ENCODE measurements around the gene FAM221B.

DNA sequence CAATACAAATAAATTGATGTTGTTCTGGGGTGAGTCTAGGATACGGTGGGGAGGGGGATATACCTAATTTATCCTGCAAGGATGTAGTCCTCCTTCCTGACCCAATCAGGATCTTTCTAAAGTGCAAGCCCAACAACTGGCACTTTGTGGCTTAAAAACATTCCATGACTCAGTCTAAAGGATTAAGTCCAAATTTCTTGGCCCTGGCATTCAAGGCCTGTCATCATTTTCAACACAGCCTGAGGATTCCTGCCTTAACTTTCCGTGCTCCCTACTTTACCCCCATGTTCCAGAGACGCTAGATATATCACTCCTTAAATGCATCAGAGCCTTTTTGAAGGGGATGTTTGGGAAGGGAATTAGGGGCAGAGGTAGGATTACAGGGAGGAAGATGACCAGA lies 1.0 kb downstream of the FAM221B start:
- TF ChIP-seq MXI1 (IDR thresholded peaks at IDR 0.05; ENCODE audit: borderline replicate concordance, low read depth, low read length) (no peak), POLR2A (IDR thresholded peaks at IDR 0.05; ENCODE audit: low read depth, low read length) (no peak), RFX5 (IDR thresholded peaks at IDR 0.05; ENCODE audit: low read depth, low read length) (no peak), RCOR1 (IDR thresholded peaks at IDR 0.05; ENCODE audit: insufficient replicate concordance, low read length) (no peak), RAD21 (IDR thresholded peaks at IDR 0.05; ENCODE audit: low read length) (no peak)
- TF ChIP-seq, protein P1, sequence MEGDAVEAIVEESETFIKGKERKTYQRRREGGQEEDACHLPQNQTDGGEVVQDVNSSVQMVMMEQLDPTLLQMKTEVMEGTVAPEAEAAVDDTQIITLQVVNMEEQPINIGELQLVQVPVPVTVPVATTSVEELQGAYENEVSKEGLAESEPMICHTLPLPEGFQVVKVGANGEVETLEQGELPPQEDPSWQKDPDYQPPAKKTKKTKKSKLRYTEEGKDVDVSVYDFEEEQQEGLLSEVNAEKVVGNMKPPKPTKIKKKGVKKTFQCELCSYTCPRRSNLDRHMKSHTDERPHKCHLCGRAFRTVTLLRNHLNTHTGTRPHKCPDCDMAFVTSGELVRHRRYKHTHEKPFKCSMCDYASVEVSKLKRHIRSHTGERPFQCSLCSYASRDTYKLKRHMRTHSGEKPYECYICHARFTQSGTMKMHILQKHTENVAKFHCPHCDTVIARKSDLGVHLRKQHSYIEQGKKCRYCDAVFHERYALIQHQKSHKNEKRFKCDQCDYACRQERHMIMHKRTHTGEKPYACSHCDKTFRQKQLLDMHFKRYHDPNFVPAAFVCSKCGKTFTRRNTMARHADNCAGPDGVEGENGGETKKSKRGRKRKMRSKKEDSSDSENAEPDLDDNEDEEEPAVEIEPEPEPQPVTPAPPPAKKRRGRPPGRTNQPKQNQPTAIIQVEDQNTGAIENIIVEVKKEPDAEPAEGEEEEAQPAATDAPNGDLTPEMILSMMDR (conservative IDR thresholded peaks at IDR 0.05; ENCODE audit: low read depth, low read length): no peak
- TF ChIP-seq, protein P2, sequence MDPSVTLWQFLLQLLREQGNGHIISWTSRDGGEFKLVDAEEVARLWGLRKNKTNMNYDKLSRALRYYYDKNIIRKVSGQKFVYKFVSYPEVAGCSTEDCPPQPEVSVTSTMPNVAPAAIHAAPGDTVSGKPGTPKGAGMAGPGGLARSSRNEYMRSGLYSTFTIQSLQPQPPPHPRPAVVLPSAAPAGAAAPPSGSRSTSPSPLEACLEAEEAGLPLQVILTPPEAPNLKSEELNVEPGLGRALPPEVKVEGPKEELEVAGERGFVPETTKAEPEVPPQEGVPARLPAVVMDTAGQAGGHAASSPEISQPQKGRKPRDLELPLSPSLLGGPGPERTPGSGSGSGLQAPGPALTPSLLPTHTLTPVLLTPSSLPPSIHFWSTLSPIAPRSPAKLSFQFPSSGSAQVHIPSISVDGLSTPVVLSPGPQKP (IDR thresholded peaks at IDR 0.05; ENCODE audit: borderline replicate concordance, low read depth, low read length): no peak
